ENCODE results near the gene NECTIN3.

NECTIN3 gene

GRCh38 chr3:111071257-111072030 lies at the start of gene NECTIN3:
Gene NECTIN3 (plus strand): TSS chr3:111071816. CDS start chr3:111072018, 202 bp downstream.
- Histone ChIP-seq H3K27ac (peak within 1 kb of the TSS; percentile 92 to 95), H3K27me3 (no peaks in the 10 kb centered on the region), H3K9me3 (no peaks in the 10 kb centered on the region), H3K36me3 (no peaks in the 10 kb centered on the region), H3K4me3 (peak within 1 kb of the TSS; percentile 83 to 85), H3K4me1 (peaks cover 0 to 41% (median 2%) of the 10 kb centered on the region in 4 donors)
- no peak for TF ChIP-seq CTCF (IDR thresholded peaks at IDR 0.05)
- DNase-seq: peak; percentile 95 to 98
- intact Hi-C loops (cut with DNase I; ENCODE audit: low total_unique reads): no loop called here

GRCh38 chr3:111027868-111028267 lies 43.7 kb upstream of the NECTIN3 start:
- no peak for TF ChIP-seq CTCF (IDR thresholded peaks at IDR 0.05)
- Histone ChIP-seq H3K9me3 (no peaks in the 10 kb centered on the region), H3K4me1 (no peaks in the 10 kb centered on the region), H3K36me3 (no peaks in the 10 kb centered on the region), H3K27me3 (no peaks in the 10 kb centered on the region), H3K4me3 (no peak overlapping the region), H3K27ac (no peak overlapping the region)
- no peak for DNase-seq
- intact Hi-C loops (cut with DNase I; ENCODE audit: low total_unique reads): no loop called here

GRCh38 chr3:111031538-111031937 lies 40.1 kb upstream of the NECTIN3 start:
- H3K4me1 ChIP-seq: no peaks in the 10 kb centered on the region
- intact Hi-C loops (cut with DNase I; ENCODE audit: low total_unique reads): no loop called here
- DNase-seq: no peak
- no peak overlapping the region for H3K4me3 ChIP-seq
- no peak for TF ChIP-seq CTCF (IDR thresholded peaks at IDR 0.05)
- H3K36me3 ChIP-seq: no peaks in the 10 kb centered on the region
- H3K9me3 ChIP-seq: peaks cover 0 to 5% (median 0%) of the 10 kb centered on the region in 3 donors
- no peak overlapping the region for H3K27ac ChIP-seq
- no peaks in the 10 kb centered on the region for H3K27me3 ChIP-seq

GRCh38 chr3:111032677-111033076 lies 38.9 kb upstream of the NECTIN3 start:
- intact Hi-C loops (cut with DNase I; ENCODE audit: low total_unique reads): no loop called here
- Histone ChIP-seq H3K4me3 (no peak overlapping the region), H3K27me3 (no peaks in the 10 kb centered on the region), H3K36me3 (no peaks in the 10 kb centered on the region), H3K27ac (no peak overlapping the region), H3K9me3 (peaks cover 0 to 11% (median 6%) of the 10 kb centered on the region in 3 donors), H3K4me1 (no peaks in the 10 kb centered on the region)
- DNase-seq: no peak
- TF ChIP-seq CTCF (IDR thresholded peaks at IDR 0.05): no peak

- H3K36me3 ChIP-seq: no peaks in the 10 kb centered on the region
- intact Hi-C loops (cut with DNase I; ENCODE audit: low total_unique reads): no loop called here
- H3K4me3 ChIP-seq: no peak overlapping the region
- DNase-seq: no peak
- H3K27ac ChIP-seq: no peak overlapping the region
- no peak for TF ChIP-seq CTCF (IDR thresholded peaks at IDR 0.05)
- no peaks in the 10 kb centered on the region for H3K27me3 ChIP-seq
- H3K9me3 ChIP-seq: peaks cover 0 to 11% (median 6%) of the 10 kb centered on the region in 3 donors
- H3K4me1 ChIP-seq: no peaks in the 10 kb centered on the region
Observed at GRCh38 chr3:111033470-111034050, 38.1 kb upstream of the NECTIN3 start.
